GM21381 (cell line): ENCODE measurements around the gene PAGE2.
"Not testable (repeated sequence)": the region's sequence is repeated elsewhere in the genome, so short reads cannot be mapped to it uniquely, and the experiment has no call there.

ENCODE experiments used
- ATAC-seq: cut with Tn5 transposase; IDR thresholded peaks from one replicate; pipeline ENCODE4 v1.9.1; 2021; ENCODE audit warnings: mild to moderate bottlenecking, moderate library complexity; ENCODE audit not compliant: unreplicated experiment

PAGE2 gene

GRCh38 chrX:55088795-55089489, at the start of gene PAGE2:
Gene PAGE2, plus strand, starts transcription at chrX:55089018. Its CDS starts 1,003 bp downstream, at chrX:55090021.
- no peak for ATAC-seq

GRCh38 chrX:55039471-55039870, 49.3 kb upstream of the PAGE2 start:
- ATAC-seq, result no peak

- ATAC-seq, result no peak
Measured at GRCh38 chrX:55041514-55041913, 47.3 kb upstream of the PAGE2 start.

GRCh38 chrX:55050599-55050998, 38.2 kb upstream of the PAGE2 start:
- ATAC-seq, result not testable (repeated sequence)

GRCh38 chrX:55056820-55057674, 31.8 kb upstream of the PAGE2 start:
- ATAC-seq, result no peak

GRCh38 chrX:55057675-55058249, 31.1 kb upstream of the PAGE2 start:
- no peak for ATAC-seq

- not testable (repeated sequence) for ATAC-seq
Measured at GRCh38 chrX:55067180-55067579, 21.6 kb upstream of the PAGE2 start.

- no peak for ATAC-seq
Measured at GRCh38 chrX:55072286-55072685, 16.5 kb upstream of the PAGE2 start.

- no peak for ATAC-seq
Measured at GRCh38 chrX:55074851-55075467, 13.9 kb upstream of the PAGE2 start, which contains the start of gene PAGE2B. Gene PAGE2B, plus strand, starts transcription at chrX:55075030. Its CDS starts 1,012 bp downstream, at chrX:55076042.

GRCh38 chrX:55098691-55099090, 9.9 kb downstream of the PAGE2 start:
- ATAC-seq, result no peak

- no peak for ATAC-seq
Measured at GRCh38 chrX:55099162-55099561, 10.3 kb downstream of the PAGE2 start.

- no peak for ATAC-seq
Measured at GRCh38 chrX:55102754-55103153, 13.9 kb downstream of the PAGE2 start.

- ATAC-seq, result no peak
Measured at GRCh38 chrX:55107262-55107661, 18.4 kb downstream of the PAGE2 start.

- no peak for ATAC-seq
Measured at GRCh38 chrX:55107911-55108310, 19.1 kb downstream of the PAGE2 start.

- no peak for ATAC-seq
Measured at GRCh38 chrX:55109306-55109705, 20.5 kb downstream of the PAGE2 start.

- ATAC-seq, result no peak
Measured at GRCh38 chrX:55111578-55112254, 22.9 kb downstream of the PAGE2 start.

GRCh38 chrX:55116589-55116988, 27.8 kb downstream of the PAGE2 start:
- ATAC-seq, result not testable (repeated sequence)

GRCh38 chrX:55118574-55118973, 29.8 kb downstream of the PAGE2 start:
- no peak for ATAC-seq

GRCh38 chrX:55119271-55119670, 30.5 kb downstream of the PAGE2 start:
- no peak for ATAC-seq

GRCh38 chrX:55119712-55120111, 30.9 kb downstream of the PAGE2 start:
- no peak for ATAC-seq
